LNCaP clone FGC (cell line): ENCODE measurements around the gene PPP3CB.

Source experiments
- DNase-seq: peaks from one replicate; pipeline ENCODE4 v3.0.0-alpha.2; 2011; ENCODE audit warnings: low read depth
- H3K4me3 ChIP-seq: 2 replicates; pipeline ENCODE4 v1.5.1; 2011; ENCODE audit warnings: mild to moderate bottlenecking, low read depth, low read length, control low read depth
- TF ChIP-seq, protein P1 (sequence below): IDR thresholded peaks from 2 replicates; pipeline ENCODE4 v1.5.1; 2012; ENCODE audit warnings: mild to moderate bottlenecking; ENCODE audit not compliant: control insufficient read depth, insufficient read depth; ENCODE audit errors: extremely low read depth

Gene PPP3CB

GRCh38 chr10:73486601-73487000 is 9.2 kb downstream of the PPP3CB start:
- H3K4me3 ChIP-seq, result no peak overlapping the region
- TF ChIP-seq, protein P1, sequence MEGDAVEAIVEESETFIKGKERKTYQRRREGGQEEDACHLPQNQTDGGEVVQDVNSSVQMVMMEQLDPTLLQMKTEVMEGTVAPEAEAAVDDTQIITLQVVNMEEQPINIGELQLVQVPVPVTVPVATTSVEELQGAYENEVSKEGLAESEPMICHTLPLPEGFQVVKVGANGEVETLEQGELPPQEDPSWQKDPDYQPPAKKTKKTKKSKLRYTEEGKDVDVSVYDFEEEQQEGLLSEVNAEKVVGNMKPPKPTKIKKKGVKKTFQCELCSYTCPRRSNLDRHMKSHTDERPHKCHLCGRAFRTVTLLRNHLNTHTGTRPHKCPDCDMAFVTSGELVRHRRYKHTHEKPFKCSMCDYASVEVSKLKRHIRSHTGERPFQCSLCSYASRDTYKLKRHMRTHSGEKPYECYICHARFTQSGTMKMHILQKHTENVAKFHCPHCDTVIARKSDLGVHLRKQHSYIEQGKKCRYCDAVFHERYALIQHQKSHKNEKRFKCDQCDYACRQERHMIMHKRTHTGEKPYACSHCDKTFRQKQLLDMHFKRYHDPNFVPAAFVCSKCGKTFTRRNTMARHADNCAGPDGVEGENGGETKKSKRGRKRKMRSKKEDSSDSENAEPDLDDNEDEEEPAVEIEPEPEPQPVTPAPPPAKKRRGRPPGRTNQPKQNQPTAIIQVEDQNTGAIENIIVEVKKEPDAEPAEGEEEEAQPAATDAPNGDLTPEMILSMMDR, result no peak
- DNase-seq, result no peak

DNA sequence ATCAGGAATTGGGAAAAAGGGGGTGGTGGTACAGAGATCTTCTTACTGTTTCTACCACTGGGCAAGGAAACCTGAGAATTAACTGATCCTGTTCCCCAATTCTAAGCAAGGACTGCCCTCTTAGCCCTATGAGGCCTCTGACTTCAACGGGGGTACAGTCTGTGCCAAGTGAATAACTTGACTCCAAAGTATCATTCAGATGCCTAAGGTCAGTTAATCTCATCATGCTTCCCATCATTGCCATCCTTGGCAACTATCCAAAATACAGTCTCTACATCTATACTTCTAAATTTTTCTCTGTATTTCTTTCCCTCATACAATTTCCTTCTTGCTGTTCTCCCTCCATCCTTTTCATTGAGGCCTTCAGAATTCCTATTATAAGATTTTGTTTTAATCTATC is 10.5 kb downstream of the PPP3CB start:
- TF ChIP-seq, protein P1, result no peak
- no peak overlapping the region for H3K4me3 ChIP-seq
- no peak for DNase-seq

- DNase-seq, result no peak
- H3K4me3 ChIP-seq, result no peak overlapping the region
- TF ChIP-seq, protein P1, result no peak
Observed at GRCh38 chr10:73480158-73480557, 15.7 kb downstream of the PPP3CB start.

DNA sequence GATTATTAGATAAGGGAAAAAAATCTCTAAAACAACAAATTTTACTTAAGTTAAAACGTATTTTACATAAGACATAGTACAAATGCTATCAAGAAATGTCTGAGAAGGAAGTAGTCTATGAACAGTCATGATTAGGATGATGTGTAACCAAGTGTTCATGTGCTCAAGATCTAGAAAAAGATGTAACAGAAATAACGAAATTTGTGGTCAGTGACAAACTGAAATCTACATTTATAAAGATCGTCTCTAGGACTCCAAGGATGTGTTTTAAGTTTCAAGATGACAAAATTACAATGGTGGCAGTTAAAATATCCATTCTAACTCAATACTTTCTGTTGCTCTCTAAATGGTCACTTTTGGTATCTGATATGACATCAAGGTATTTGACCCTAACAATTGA is 17.2 kb downstream of the PPP3CB start:
- TF ChIP-seq, protein P1, result no peak
- DNase-seq, result no peak
- H3K4me3 ChIP-seq, result no peak overlapping the region

DNA sequence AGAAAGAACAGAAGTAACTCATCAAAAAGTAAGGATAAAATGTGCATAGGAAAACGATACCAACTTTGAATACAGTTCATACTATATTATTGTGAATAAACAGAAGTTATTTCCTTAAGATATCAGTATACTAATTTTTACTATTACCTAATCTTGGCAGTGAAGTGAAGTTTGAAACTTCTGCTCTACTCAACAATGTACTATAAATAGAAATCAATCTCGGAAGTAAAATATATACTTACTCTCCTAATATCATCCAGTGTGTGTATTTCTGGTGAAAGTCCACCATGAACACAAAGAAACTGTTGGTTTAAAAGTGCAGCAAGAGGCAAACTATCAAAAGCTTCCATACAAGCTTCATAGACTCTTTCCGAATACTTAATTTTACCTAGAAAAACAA is 24.6 kb downstream of the PPP3CB start:
- DNase-seq, result no peak
- H3K4me3 ChIP-seq, result no peak overlapping the region
- TF ChIP-seq, protein P1, result no peak

DNA sequence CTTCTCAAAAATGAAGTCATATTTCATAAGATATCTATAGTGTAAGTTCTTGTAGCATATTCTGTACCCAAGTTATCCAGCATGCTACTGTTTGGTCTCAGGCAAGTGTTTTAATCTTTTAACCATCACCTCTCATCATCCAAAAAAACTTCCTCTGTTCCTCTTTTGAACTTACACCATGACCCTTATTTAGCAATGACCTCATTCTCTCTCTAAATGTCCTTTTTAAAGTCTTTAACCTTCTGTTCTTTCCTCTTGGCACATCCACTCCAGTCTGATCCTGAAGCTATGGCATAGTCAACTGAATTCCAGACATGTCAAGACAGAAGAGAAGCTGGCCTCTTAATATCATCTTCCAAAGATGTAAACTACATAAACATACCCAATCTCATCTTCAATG is 26.2 kb downstream of the PPP3CB start:
- no peak overlapping the region for H3K4me3 ChIP-seq
- DNase-seq, result no peak
- TF ChIP-seq, protein P1, result no peak

GRCh38 chr10:73467206-73467605 is 28.6 kb downstream of the PPP3CB start:
- TF ChIP-seq, protein P1, result no peak
- H3K4me3 ChIP-seq, result no peak overlapping the region
- DNase-seq, result no peak
